ENCODE measurements around the gene UBE2D2.
"Not testable (repeated sequence)": the region's sequence is repeated elsewhere in the genome, so short reads cannot be mapped to it uniquely, and the experiment has no call there.

DNA sequence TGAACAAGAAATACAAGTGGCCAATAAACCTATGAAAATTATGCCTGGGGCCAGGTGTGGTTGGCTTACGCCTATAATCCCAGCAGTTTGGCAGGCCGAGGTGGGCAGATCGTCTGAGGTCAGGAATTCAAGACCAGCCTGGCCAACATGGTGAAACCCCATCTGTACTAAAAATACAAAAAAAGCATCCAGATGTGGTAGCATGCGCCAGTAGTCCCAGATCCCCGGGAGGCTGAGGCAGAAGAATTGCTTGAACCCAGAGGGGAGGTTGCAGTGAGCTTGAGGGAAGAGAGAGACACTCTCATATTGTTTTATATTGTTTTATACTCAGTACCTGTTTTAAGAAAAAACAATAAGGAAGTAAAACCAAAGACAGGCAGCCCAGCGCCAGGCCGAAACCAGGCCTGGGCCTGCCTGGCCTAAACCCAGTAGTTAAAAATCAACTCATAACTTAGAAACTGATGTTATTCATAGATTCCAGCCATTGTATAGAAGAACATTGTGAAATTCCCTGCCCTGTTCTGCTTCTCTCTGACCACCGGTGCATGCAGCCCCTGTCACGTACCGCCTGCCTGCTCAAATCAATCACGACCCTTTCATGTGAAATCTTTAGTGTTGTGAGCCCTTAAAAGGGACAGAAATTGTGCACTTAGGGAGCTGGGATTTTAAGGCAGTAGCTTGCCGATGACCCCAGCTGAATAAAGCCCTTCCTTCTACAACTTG is 35.4 kb upstream of the UBE2D2 start:
- TF ChIP-seq, protein P1, sequence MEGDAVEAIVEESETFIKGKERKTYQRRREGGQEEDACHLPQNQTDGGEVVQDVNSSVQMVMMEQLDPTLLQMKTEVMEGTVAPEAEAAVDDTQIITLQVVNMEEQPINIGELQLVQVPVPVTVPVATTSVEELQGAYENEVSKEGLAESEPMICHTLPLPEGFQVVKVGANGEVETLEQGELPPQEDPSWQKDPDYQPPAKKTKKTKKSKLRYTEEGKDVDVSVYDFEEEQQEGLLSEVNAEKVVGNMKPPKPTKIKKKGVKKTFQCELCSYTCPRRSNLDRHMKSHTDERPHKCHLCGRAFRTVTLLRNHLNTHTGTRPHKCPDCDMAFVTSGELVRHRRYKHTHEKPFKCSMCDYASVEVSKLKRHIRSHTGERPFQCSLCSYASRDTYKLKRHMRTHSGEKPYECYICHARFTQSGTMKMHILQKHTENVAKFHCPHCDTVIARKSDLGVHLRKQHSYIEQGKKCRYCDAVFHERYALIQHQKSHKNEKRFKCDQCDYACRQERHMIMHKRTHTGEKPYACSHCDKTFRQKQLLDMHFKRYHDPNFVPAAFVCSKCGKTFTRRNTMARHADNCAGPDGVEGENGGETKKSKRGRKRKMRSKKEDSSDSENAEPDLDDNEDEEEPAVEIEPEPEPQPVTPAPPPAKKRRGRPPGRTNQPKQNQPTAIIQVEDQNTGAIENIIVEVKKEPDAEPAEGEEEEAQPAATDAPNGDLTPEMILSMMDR (IDR thresholded peaks at IDR 0.05) = not testable (repeated sequence)
- TF ChIP-seq EZH2 (IDR thresholded peaks at IDR 0.05; ENCODE audit: borderline replicate concordance, insufficient read depth, low read depth, low read length, poor library complexity, severe bottlenecking) = not testable (repeated sequence)

All from B cell (primary cell).